Stimulated activated CD8-positive, alpha-beta memory T cell treated with anti-CD3 and anti-CD28 coated beads, Interleukin-12 subunit alpha, Interleukin-12 subunit beta, amount 100 ng/mL, for 24 hours (primary cell): ENCODE data around the gene RHD.
"Not testable (repeated sequence)": the region's sequence is repeated elsewhere in the genome, so short reads cannot be mapped to it uniquely, and the experiment has no call there.

Experiments
- DNase-seq: peaks from one replicate; pipeline ENCODE4 v3.0.0-alpha.2; 2020; ENCODE audit errors: extremely low read depth

Gene RHD

GRCh38 chr1:25356441-25356840, 84.1 kb downstream of the RHD start:
- DNase-seq: no peak

GRCh38 chr1:25356848-25357247, 84.5 kb downstream of the RHD start:
- no peak for DNase-seq

GRCh38 chr1:25360596-25361581, 88.6 kb downstream of the RHD start:
- no peak for DNase-seq

- DNase-seq: no peak
Observed at GRCh38 chr1:25361901-25362300, 89.6 kb downstream of the RHD start.

GRCh38 chr1:25362634-25363559, 90.6 kb downstream of the RHD start:
- not testable (repeated sequence) for DNase-seq

- no peak for DNase-seq
Observed at GRCh38 chr1:25369241-25369640, 96.9 kb downstream of the RHD start.

- DNase-seq: not testable (repeated sequence)
Observed at GRCh38 chr1:25369691-25370271, 97.5 kb downstream of the RHD start.

GRCh38 chr1:25371757-25372156, 99.4 kb downstream of the RHD start:
- not testable (repeated sequence) for DNase-seq

GRCh38 chr1:25378367-25378766, 106.1 kb downstream of the RHD start:
- not testable (repeated sequence) for DNase-seq
